H1 (cell line): ENCODE measurements around the gene SFRP2. TPM values are rescaled to one million over a fixed set of nuclear protein-coding genes. Genes with fewer than 3 reads are reported as not detected.

Experiments used
- ASH2L ChIP-seq: fragments of 200-600, 300-600 bp; sonication (generic); IDR thresholded peaks from one replicate; pipeline ENCODE4 v1.7.1; 2017; ENCODE audit warnings: low read length
- E2F6 ChIP-seq: IDR thresholded peaks from 2 replicates; pipeline ENCODE4 v1.6.1; 2012; ENCODE audit warnings: inconsistent platforms
- JUN ChIP-seq: IDR thresholded peaks from 2 replicates; pipeline ENCODE4 v1.6.1; 2011; ENCODE audit warnings: low read depth, mild to moderate bottlenecking, improper control_type of control experiment, low read length
- MAFK ChIP-seq: IDR thresholded peaks from 2 replicates; pipeline ENCODE4 v1.6.1; 2012; ENCODE audit warnings: low read depth, mild to moderate bottlenecking, improper control_type of control experiment, low read length
- MAX ChIP-seq: IDR thresholded peaks from 2 replicates; pipeline ENCODE4 v1.6.1; 2012; ENCODE audit warnings: inconsistent platforms
- NRF1 ChIP-seq: IDR thresholded peaks from 2 replicates; pipeline ENCODE4 v1.6.1; 2011; ENCODE audit warnings: mild to moderate bottlenecking, low read depth, low read length, improper control_type of control experiment
- POLR2A ChIP-seq, 2 experiments: IDR thresholded peaks; 1 replicate in 1 of 2; 2 replicates in 1 of 2; pipeline ENCODE4 v1.6.1; 2011; ENCODE audit warnings: low read depth in 2 of 2, low read length in 2 of 2, mild to moderate bottlenecking in 2 of 2; ENCODE audit errors: control extremely low read depth in 1 of 2
- POLR2AphosphoS5 ChIP-seq: IDR thresholded peaks from 2 replicates; pipeline ENCODE4 v1.6.1; 2011; ENCODE audit warnings: low read depth, low read length
- POU5F1 ChIP-seq: IDR thresholded peaks from 2 replicates; pipeline ENCODE4 v1.6.1; 2011; ENCODE audit warnings: low read depth, mild to moderate bottlenecking, low read length, moderate library complexity
- RAD21 ChIP-seq, 2 experiments: IDR thresholded peaks in 1 of 2; conservative IDR thresholded peaks in 1 of 2; 2 replicates each; pipeline ENCODE4 v1.6.1; 2011; ENCODE audit warnings: low read depth in 2 of 2, low read length in 2 of 2, improper control_type of control experiment in 1 of 2, inconsistent platforms in 1 of 2, mild to moderate bottlenecking in 1 of 2, moderate library complexity in 1 of 2
- SIN3A ChIP-seq, 2 experiments: IDR thresholded peaks in 1 of 2; conservative IDR thresholded peaks in 1 of 2; 2 replicates each; pipeline ENCODE4 v1.6.1; 2011 to 2012; ENCODE audit warnings: low read length in 2 of 2, improper control_type of control experiment in 1 of 2, low read depth in 1 of 2, mild to moderate bottlenecking in 1 of 2
- SP1 ChIP-seq: IDR thresholded peaks from 2 replicates; pipeline ENCODE4 v1.6.1; 2011; ENCODE audit warnings: low read depth, low read length
- SP4 ChIP-seq: IDR thresholded peaks from 2 replicates; pipeline ENCODE4 v1.6.1; 2012; ENCODE audit warnings: low read length, inconsistent platforms
- TAF1 ChIP-seq: IDR thresholded peaks from 2 replicates; pipeline ENCODE4 v1.6.1; 2011; ENCODE audit warnings: mild to moderate bottlenecking, low read depth, low read length
- TAF7 ChIP-seq: optimal IDR thresholded peaks from 2 replicates; pipeline ENCODE3; 2011; ENCODE audit warnings: low read depth, mild to moderate bottlenecking, inconsistent platforms, low read length, moderate library complexity, borderline replicate concordance
- TEAD4 ChIP-seq: IDR thresholded peaks from 2 replicates; pipeline ENCODE4 v1.6.1; 2012; ENCODE audit warnings: low read depth, low read length, inconsistent platforms, mixed read lengths
- YY1 ChIP-seq: IDR thresholded peaks from 2 replicates; pipeline ENCODE4 v1.6.1; 2011; ENCODE audit warnings: low read depth, mild to moderate bottlenecking, low read length
- polyA plus RNA-seq, 7 experiments: library from polyadenylated mRNA; depleted of rRNA in 3 of 7; stranded (reverse) in 5 of 7; unstranded in 2 of 7; fragments of >200 nt in 5 of 7; fragments of 200-250 nt in 2 of 7; gene quantifications; 1 replicate in 5 of 7; 2 replicates in 1 of 7; 4 replicates in 1 of 7; pipeline versions ENCODE4 v1.2.1 to v1.2.3, GENCODE V29; 2011 to 2013; ENCODE audit warnings: missing spikeins in 2 of 7, mixed read lengths in 2 of 7
- total RNA-seq: library from RNA; stranded (reverse); fragmentation: NEBNext Ultra II Directional; extraction: Animal tissue kit (Norgen Biotek cat#: 25700); gene quantifications from 2 replicates; pipeline ENCODE4 v1.2.1, GENCODE V29; 2021

Gene SFRP2
- total and polyA plus RNA-seq, 2 of the 8 experiments (the other 6 are each of a cell fraction or from before 2014, with no cell fraction given): 108 to 342 TPM

GRCh38 chr4:153788413-153789276, at the start of gene SFRP2 (continued):
- no peak for TF ChIP-seq RAD21 (IDR thresholded peaks at IDR 0.05 in 1 of 2, conservative IDR thresholded peaks at IDR 0.05 in 1 of 2; ENCODE audit: low read depth in 2 of 2, low read length in 2 of 2)
- TF ChIP-seq TAF7: peak; percentile 70
- no peak for TF ChIP-seq JUN
- TF ChIP-seq MAX: peak; percentile 88
- peak; percentile 40 for TF ChIP-seq ASH2L
- TF ChIP-seq TAF1: peak; percentile 85
- TF ChIP-seq POLR2AphosphoS5: peak; percentile 86
- 0 out of 2 replicates have a peak, but pooled peaks have one; percentile 3 for TF ChIP-seq YY1
- peak; percentile 73 for TF ChIP-seq E2F6
- TF ChIP-seq SP4: 0 out of 2 replicates have a peak, but pooled peaks have one; percentile 73
- peak; percentile 53; the same call in 1 of the 2 replicates for TF ChIP-seq POU5F1
- no peak for TF ChIP-seq MAFK
- TF ChIP-seq TEAD4: peak; percentile 30; the same call in 1 of the 2 replicates
- TF ChIP-seq POLR2A (IDR thresholded peaks at IDR 0.05; ENCODE audit: control extremely low read depth in 1 of 2, low read depth in 2 of 2, low read length in 2 of 2): peak in 1 of 2 experiments; percentile 94; a peak in 2 of 3 replicates
- TF ChIP-seq SIN3A (conservative IDR thresholded peaks at IDR 0.05 in 1 of 2, IDR thresholded peaks at IDR 0.05 in 1 of 2; ENCODE audit: low read depth in 1 of 2, low read length in 2 of 2): peak in 1 of 2 experiments; percentile 26; a peak in 1 of 4 replicates
- TF ChIP-seq SP1: 0 out of 2 replicates have a peak, but pooled peaks have one; percentile 45
- TF ChIP-seq NRF1: no peak
